ENCODE results near the gene RBBP8NL. TPM values are rescaled to one million over a fixed set of nuclear protein-coding genes. Genes with fewer than 3 reads are reported as not detected.

RBBP8NL gene
- total and polyA plus RNA-seq, 2 donors (not counting 1 experiment from before 2014, with no cell fraction given) = not detected

DNA sequence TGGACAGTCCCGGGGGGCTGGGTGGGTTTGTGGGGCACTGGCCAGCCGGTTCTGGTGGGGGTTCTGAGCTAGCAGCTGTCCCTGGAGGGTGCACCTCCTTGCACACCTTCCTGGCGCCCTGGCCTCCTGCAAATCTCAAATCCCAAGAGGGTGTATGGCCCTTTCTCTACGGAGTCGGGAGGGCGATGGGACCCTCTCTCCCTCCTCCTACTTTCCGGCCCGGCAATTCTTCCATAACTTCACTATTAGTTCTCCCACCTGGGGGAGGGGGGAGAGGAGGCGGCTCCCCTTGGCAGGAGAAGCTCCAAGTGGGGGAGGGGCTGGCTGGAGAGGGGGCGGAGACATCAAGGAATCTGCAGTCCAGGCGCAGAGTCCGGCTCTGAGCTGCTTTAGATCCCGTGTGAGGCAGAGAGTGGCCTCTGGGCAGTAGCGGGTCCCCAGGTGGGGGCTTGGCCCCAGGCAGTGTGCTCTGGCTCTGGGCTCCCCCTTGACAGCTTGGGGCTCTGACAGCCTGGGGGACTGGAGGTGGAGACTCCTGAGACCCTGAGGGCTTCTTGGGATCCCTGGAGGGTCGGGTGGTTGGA lies 58.9 kb downstream of the RBBP8NL start:
- H3K79me2 ChIP-seq (ENCODE audit: control insufficient read depth, insufficient read depth, low read length) = peaks cover 5% of the 10 kb centered on the region
- no peaks in the 10 kb centered on the region for H4K20me1 ChIP-seq (ENCODE audit: control insufficient read depth, extremely low read depth, insufficient read depth, low read length)
- H3K9me3 ChIP-seq (ENCODE audit: control insufficient read depth, insufficient read depth, low read depth, low read length) = no peaks in the 10 kb centered on the region
- no peak overlapping the region for H3K27ac ChIP-seq (ENCODE audit: insufficient read depth, low read length)
- no peak overlapping the region for H2AFZ ChIP-seq (ENCODE audit: low read length)
- H3K9ac ChIP-seq (ENCODE audit: insufficient read depth, low read length) = no peak overlapping the region
- no peaks in the 10 kb centered on the region for H3K27me3 ChIP-seq (ENCODE audit: control insufficient read depth, insufficient read depth, low read length)
- peaks cover 36% of the 10 kb centered on the region for H3K4me1 ChIP-seq (ENCODE audit: control insufficient read depth, extremely low read depth, insufficient read depth, low read length)
- peak overlapping the region in 1 of 4 experiments; percentile 50 for H3K4me3 ChIP-seq (replicated peaks in 1 of 4; ENCODE audit: control extremely low read depth in 1 of 4, insufficient read depth in 1 of 4, low read depth in 3 of 4, low read length in 4 of 4)
- TF ChIP-seq, protein P1, sequence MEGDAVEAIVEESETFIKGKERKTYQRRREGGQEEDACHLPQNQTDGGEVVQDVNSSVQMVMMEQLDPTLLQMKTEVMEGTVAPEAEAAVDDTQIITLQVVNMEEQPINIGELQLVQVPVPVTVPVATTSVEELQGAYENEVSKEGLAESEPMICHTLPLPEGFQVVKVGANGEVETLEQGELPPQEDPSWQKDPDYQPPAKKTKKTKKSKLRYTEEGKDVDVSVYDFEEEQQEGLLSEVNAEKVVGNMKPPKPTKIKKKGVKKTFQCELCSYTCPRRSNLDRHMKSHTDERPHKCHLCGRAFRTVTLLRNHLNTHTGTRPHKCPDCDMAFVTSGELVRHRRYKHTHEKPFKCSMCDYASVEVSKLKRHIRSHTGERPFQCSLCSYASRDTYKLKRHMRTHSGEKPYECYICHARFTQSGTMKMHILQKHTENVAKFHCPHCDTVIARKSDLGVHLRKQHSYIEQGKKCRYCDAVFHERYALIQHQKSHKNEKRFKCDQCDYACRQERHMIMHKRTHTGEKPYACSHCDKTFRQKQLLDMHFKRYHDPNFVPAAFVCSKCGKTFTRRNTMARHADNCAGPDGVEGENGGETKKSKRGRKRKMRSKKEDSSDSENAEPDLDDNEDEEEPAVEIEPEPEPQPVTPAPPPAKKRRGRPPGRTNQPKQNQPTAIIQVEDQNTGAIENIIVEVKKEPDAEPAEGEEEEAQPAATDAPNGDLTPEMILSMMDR (conservative IDR thresholded peaks at IDR 0.05 in 1 of 2, IDR thresholded peaks at IDR 0.05 in 1 of 2; ENCODE audit: low read depth in 1 of 2, low read length in 2 of 2) = no peak
- TF ChIP-seq EZH2 (IDR thresholded peaks at IDR 0.05; ENCODE audit: low read length, missing control alignments) = no peak
- H3K4me2 ChIP-seq (ENCODE audit: extremely low read depth, insufficient read depth, low read length) = peak overlapping the region; percentile 64
- peaks cover 2% of the 10 kb centered on the region for H3K36me3 ChIP-seq (ENCODE audit: control insufficient read depth, insufficient read depth, low read length)
- DNase-seq (ENCODE audit: low read depth in 2 of 2) = peak in 1 of 2 donors; percentile 43

DNA sequence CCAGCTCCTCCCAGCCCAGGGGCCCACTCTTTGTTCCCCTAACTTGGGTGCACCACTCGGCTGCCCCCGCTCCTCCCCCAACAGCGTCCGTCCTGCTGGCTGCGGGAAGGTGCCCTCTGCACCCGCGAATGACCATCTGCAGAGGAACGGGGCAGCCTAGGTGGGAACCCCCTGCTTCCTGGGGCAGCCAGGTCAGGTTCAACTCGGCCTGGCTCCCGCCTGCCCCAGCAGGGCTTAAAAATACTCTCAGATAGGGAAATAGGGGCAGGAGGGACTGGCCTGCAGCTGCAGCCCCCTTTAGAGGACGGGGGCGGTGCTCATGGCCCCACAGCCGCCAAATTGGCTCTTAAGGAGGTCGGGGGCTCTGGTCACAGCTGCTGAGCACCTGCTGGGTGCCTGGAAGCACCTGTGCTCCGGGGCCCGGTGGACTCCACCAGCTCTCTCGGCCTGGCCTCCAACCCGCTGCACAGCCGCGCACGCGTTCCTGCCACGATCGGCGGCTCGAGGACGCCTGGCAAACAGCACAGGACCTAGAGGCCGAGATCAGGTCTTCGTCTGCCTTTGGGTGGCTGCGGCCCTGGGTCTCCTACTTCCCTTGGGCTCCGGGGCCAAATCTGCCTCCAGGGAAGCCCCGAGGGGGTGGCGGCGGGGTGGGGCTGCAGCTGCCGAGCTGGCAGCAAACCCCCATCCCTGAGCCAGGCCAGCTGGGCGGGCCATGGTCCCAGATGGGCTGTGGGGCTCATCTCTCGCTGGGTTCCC lies 59.5 kb downstream of the RBBP8NL start:
- peak overlapping the region in 2 of 4 experiments; percentile 2 to 50 for H3K4me3 ChIP-seq (replicated peaks in 1 of 4; ENCODE audit: control extremely low read depth in 1 of 4, insufficient read depth in 1 of 4, low read depth in 3 of 4, low read length in 4 of 4)
- TF ChIP-seq, protein P1 (conservative IDR thresholded peaks at IDR 0.05 in 1 of 2, IDR thresholded peaks at IDR 0.05 in 1 of 2; ENCODE audit: low read depth in 1 of 2, low read length in 2 of 2) = no peak
- no peak for TF ChIP-seq EZH2 (IDR thresholded peaks at IDR 0.05; ENCODE audit: low read length, missing control alignments)

DNA sequence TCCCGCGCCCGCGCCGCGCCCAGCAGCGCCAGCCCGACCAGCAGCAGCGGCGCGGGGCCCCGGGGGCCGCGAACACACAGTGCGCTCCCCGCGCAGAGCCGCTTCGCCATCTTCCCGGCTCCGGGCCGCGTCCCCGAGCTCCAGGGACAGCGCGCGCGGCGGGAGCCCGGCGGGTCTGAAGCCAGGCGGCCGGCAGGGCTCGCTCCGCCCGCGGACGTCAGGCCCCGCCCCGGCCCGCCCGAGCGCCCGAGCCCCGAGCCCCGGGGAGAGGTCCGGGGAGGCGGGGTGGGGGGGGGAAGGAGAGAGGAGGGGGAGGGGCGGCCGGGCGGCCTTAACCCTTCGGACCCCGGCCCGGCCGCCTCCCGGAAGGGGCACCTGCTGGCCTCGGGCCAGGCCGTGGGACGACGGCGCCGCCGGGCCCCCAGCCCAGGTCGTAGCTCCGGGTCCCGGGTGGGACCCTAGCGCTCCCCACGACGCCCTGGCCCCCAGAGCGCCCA lies 60.2 kb downstream of the RBBP8NL start, which contains the start of gene LAMA5:
Gene LAMA5, minus strand, starts transcription at position 177 of the 497 bp plus-strand sequence. Its CDS starts 67 bp downstream, at position 110.
- Histone ChIP-seq H4K20me1 (ENCODE audit: control insufficient read depth, extremely low read depth, insufficient read depth, low read length) (no peaks in the 10 kb centered on the region), H3K9me3 (ENCODE audit: control insufficient read depth, insufficient read depth, low read depth, low read length) (no peaks in the 10 kb centered on the region)
- peak in 1 of 2 donors; percentile 35 for DNase-seq (ENCODE audit: low read depth in 2 of 2)

More for the DNA sequence above, 59.5 kb downstream of the RBBP8NL start:
- Histone ChIP-seq H4K20me1 (ENCODE audit: control insufficient read depth, extremely low read depth, insufficient read depth, low read length) (no peaks in the 10 kb centered on the region), H3K9me3 (ENCODE audit: control insufficient read depth, insufficient read depth, low read depth, low read length) (no peaks in the 10 kb centered on the region), H3K79me2 (ENCODE audit: control insufficient read depth, insufficient read depth, low read length) (peaks cover 5% of the 10 kb centered on the region), H3K9ac (ENCODE audit: insufficient read depth, low read length) (no peak overlapping the region), H3K27ac (ENCODE audit: insufficient read depth, low read length) (no peak overlapping the region), H3K4me2 (ENCODE audit: extremely low read depth, insufficient read depth, low read length) (peak overlapping the region; percentile 64), H3K36me3 (ENCODE audit: control insufficient read depth, insufficient read depth, low read length) (peaks cover 2% of the 10 kb centered on the region), H2AFZ (ENCODE audit: low read length) (no peak overlapping the region), H3K27me3 (ENCODE audit: control insufficient read depth, insufficient read depth, low read length) (no peaks in the 10 kb centered on the region), H3K4me1 (ENCODE audit: control insufficient read depth, extremely low read depth, insufficient read depth, low read length) (peaks cover 36% of the 10 kb centered on the region)
- DNase-seq (ENCODE audit: low read depth in 2 of 2) = no peak

More for the DNA sequence above, 60.2 kb downstream of the RBBP8NL start, which contains the start of gene LAMA5:
- H3K79me2 ChIP-seq (ENCODE audit: control insufficient read depth, insufficient read depth, low read length) = peaks cover 5% of the 10 kb centered on the region
- H2AFZ ChIP-seq (ENCODE audit: low read length) = no peak within 1 kb of the TSS
- H3K4me3 ChIP-seq (replicated peaks in 1 of 4; ENCODE audit: control extremely low read depth in 1 of 4, insufficient read depth in 1 of 4, low read depth in 3 of 4, low read length in 4 of 4) = peak within 1 kb of the TSS; percentile 48 to 85 (median 74)
- H3K4me2 ChIP-seq (ENCODE audit: extremely low read depth, insufficient read depth, low read length) = peak within 1 kb of the TSS; percentile 64
- H3K9ac ChIP-seq (ENCODE audit: insufficient read depth, low read length) = peak within 1 kb of the TSS; percentile 53
- H3K27ac ChIP-seq (ENCODE audit: insufficient read depth, low read length) = no peak within 1 kb of the TSS
- TF ChIP-seq, protein P1 (conservative IDR thresholded peaks at IDR 0.05 in 1 of 2, IDR thresholded peaks at IDR 0.05 in 1 of 2; ENCODE audit: low read depth in 1 of 2, low read length in 2 of 2) = no peak
- TF ChIP-seq EZH2 (IDR thresholded peaks at IDR 0.05; ENCODE audit: low read length, missing control alignments) = no peak
- H3K36me3 ChIP-seq (ENCODE audit: control insufficient read depth, insufficient read depth, low read length) = peaks cover 3% of the 10 kb centered on the region
- no peaks in the 10 kb centered on the region for H3K27me3 ChIP-seq (ENCODE audit: control insufficient read depth, insufficient read depth, low read length)
- H3K4me1 ChIP-seq (ENCODE audit: control insufficient read depth, extremely low read depth, insufficient read depth, low read length) = peaks cover 36% of the 10 kb centered on the region

All from fibroblast of lung (primary cell).